ENCODE data around the gene ABR. TPM values are rescaled to one million over a fixed set of nuclear protein-coding genes. Genes with fewer than 3 reads are reported as not detected.

ABR gene
- total and polyA plus RNA-seq, 4 donors: 2.7 to 12.9 (median 6.8) TPM

DNA sequence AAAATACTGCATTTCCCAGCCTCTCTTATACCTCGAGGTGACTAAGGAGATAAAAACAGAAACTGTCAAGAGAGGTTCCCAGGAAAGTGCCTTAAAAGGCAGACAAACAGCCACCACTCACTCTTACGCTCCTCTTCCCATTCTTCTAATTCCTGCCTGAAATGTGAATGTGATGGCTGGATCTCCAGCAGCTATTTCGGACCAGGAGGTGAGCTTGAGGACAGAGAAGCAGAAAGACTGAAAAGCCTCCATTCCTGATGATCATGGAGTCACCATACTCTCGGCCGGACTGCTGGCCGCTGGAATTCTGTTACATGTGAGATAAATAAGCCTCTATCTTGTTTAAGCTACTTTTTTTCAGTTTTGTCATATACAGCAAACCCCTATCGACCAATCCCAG lies 41.4 kb upstream of the ABR start:
- no peaks in the 10 kb centered on the region for H3K36me3 ChIP-seq (ENCODE audit: control insufficient read depth in 4 of 4, insufficient read depth in 3 of 4, low read depth in 1 of 4, low read length in 3 of 4)
- WGBS: 87% methylated on average over 7 of the region's 7 CpGs
- TF ChIP-seq, protein P1, sequence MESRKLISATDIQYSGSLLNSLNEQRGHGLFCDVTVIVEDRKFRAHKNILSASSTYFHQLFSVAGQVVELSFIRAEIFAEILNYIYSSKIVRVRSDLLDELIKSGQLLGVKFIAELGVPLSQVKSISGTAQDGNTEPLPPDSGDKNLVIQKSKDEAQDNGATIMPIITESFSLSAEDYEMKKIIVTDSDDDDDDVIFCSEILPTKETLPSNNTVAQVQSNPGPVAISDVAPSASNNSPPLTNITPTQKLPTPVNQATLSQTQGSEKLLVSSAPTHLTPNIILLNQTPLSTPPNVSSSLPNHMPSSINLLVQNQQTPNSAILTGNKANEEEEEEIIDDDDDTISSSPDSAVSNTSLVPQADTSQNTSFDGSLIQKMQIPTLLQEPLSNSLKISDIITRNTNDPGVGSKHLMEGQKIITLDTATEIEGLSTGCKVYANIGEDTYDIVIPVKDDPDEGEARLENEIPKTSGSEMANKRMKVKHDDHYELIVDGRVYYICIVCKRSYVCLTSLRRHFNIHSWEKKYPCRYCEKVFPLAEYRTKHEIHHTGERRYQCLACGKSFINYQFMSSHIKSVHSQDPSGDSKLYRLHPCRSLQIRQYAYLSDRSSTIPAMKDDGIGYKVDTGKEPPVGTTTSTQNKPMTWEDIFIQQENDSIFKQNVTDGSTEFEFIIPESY (IDR thresholded peaks at IDR 0.05): no peak
- TF ChIP-seq TAF1 (conservative IDR thresholded peaks at IDR 0.05) (no peak), NR2F2 (IDR thresholded peaks at IDR 0.05) (no peak), YY1 (IDR thresholded peaks at IDR 0.05) (no peak), JUND (IDR thresholded peaks at IDR 0.05) (no peak), GABPA (IDR thresholded peaks at IDR 0.05 in 1 of 2, conservative IDR thresholded peaks at IDR 0.05 in 1 of 2) (no peak)
- TF ChIP-seq, protein P2, sequence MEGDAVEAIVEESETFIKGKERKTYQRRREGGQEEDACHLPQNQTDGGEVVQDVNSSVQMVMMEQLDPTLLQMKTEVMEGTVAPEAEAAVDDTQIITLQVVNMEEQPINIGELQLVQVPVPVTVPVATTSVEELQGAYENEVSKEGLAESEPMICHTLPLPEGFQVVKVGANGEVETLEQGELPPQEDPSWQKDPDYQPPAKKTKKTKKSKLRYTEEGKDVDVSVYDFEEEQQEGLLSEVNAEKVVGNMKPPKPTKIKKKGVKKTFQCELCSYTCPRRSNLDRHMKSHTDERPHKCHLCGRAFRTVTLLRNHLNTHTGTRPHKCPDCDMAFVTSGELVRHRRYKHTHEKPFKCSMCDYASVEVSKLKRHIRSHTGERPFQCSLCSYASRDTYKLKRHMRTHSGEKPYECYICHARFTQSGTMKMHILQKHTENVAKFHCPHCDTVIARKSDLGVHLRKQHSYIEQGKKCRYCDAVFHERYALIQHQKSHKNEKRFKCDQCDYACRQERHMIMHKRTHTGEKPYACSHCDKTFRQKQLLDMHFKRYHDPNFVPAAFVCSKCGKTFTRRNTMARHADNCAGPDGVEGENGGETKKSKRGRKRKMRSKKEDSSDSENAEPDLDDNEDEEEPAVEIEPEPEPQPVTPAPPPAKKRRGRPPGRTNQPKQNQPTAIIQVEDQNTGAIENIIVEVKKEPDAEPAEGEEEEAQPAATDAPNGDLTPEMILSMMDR (IDR thresholded peaks at IDR 0.05; ENCODE audit: low read depth, low read length, missing input control): no peak
- TF ChIP-seq, protein P3, sequence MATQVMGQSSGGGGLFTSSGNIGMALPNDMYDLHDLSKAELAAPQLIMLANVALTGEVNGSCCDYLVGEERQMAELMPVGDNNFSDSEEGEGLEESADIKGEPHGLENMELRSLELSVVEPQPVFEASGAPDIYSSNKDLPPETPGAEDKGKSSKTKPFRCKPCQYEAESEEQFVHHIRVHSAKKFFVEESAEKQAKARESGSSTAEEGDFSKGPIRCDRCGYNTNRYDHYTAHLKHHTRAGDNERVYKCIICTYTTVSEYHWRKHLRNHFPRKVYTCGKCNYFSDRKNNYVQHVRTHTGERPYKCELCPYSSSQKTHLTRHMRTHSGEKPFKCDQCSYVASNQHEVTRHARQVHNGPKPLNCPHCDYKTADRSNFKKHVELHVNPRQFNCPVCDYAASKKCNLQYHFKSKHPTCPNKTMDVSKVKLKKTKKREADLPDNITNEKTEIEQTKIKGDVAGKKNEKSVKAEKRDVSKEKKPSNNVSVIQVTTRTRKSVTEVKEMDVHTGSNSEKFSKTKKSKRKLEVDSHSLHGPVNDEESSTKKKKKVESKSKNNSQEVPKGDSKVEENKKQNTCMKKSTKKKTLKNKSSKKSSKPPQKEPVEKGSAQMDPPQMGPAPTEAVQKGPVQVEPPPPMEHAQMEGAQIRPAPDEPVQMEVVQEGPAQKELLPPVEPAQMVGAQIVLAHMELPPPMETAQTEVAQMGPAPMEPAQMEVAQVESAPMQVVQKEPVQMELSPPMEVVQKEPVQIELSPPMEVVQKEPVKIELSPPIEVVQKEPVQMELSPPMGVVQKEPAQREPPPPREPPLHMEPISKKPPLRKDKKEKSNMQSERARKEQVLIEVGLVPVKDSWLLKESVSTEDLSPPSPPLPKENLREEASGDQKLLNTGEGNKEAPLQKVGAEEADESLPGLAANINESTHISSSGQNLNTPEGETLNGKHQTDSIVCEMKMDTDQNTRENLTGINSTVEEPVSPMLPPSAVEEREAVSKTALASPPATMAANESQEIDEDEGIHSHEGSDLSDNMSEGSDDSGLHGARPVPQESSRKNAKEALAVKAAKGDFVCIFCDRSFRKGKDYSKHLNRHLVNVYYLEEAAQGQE (IDR thresholded peaks at IDR 0.05): no peak
- no peak overlapping the region for H3K4me3 ChIP-seq (ENCODE audit: low read depth in 1 of 3, low read length in 3 of 3)
- peaks cover 0 to 7% (median 0%) of the 10 kb centered on the region in 4 donors for H3K27me3 ChIP-seq (ENCODE audit: control insufficient read depth in 4 of 4, insufficient read depth in 4 of 4, low read length in 3 of 4)
- no peaks in the 10 kb centered on the region for H3K9me3 ChIP-seq (ENCODE audit: control insufficient read depth in 4 of 4, low read length in 3 of 4)
- no peaks in the 10 kb centered on the region for H3K4me1 ChIP-seq (ENCODE audit: control insufficient read depth in 4 of 4, insufficient read depth in 4 of 4, low read length in 3 of 4)
- no peak overlapping the region for H3K27ac ChIP-seq (ENCODE audit: low read depth in 1 of 2, low read length in 2 of 2)
- H3K9ac ChIP-seq (ENCODE audit: low read depth in 1 of 2, low read length in 2 of 2): no peak overlapping the region
- no peak for DNase-seq (ENCODE audit: low spot score)

DNA sequence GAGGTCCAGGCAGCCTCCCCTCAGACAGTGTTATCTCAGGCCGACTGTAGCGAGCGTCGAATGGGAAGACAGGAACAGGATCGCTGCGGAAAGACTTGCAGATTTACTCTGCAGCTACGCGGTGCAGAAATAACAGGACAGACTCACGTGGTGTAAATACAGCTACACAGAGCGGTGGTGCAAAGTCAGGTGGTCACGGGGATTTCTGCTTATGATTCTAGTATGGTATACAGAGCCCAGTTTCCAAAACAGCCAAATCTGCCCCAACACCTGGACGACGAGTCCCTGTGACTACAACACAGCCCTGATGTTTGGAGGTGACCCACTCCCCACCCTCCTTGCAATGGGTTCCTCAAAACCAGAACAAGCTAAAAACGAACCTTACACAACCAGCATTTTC lies 40.6 kb upstream of the ABR start:
- Histone ChIP-seq H3K9me3 (ENCODE audit: control insufficient read depth in 4 of 4, low read length in 3 of 4) (no peaks in the 10 kb centered on the region), H3K27me3 (ENCODE audit: control insufficient read depth in 4 of 4, insufficient read depth in 4 of 4, low read length in 3 of 4) (peaks cover 0 to 7% (median 0%) of the 10 kb centered on the region in 4 donors), H3K27ac (ENCODE audit: low read depth in 1 of 2, low read length in 2 of 2) (no peak overlapping the region), H3K9ac (ENCODE audit: low read depth in 1 of 2, low read length in 2 of 2) (no peak overlapping the region), H3K4me1 (ENCODE audit: control insufficient read depth in 4 of 4, insufficient read depth in 4 of 4, low read length in 3 of 4) (no peaks in the 10 kb centered on the region), H3K36me3 (ENCODE audit: control insufficient read depth in 4 of 4, insufficient read depth in 3 of 4, low read depth in 1 of 4, low read length in 3 of 4) (no peaks in the 10 kb centered on the region), H3K4me3 (ENCODE audit: low read depth in 1 of 3, low read length in 3 of 3) (no peak overlapping the region)
- DNase-seq (ENCODE audit: low spot score): no peak
- TF ChIP-seq HNF4G (IDR thresholded peaks at IDR 0.05): no peak
- WGBS: 74% methylated on average over 14 of the region's 14 CpGs

DNA sequence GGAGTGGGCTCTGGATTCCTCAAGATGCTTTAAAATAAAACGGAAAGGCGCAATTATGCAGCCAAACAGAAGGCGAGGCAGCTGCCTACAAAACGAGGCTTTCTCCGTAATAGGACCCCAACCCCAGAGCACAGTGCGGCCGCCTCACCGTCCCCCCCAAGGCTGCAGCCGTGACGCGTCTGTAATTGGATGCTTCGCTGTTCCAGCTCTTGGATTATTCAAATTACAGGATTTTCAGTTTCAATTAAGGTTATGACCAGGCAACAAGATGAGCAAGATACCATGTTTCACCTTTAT lies 37.3 kb upstream of the ABR start:
- Histone ChIP-seq H3K9ac (ENCODE audit: low read depth in 1 of 2, low read length in 2 of 2) (no peak overlapping the region), H3K27me3 (ENCODE audit: control insufficient read depth in 4 of 4, insufficient read depth in 4 of 4, low read length in 3 of 4) (peaks cover 0 to 7% (median 0%) of the 10 kb centered on the region in 4 donors), H3K36me3 (ENCODE audit: control insufficient read depth in 4 of 4, insufficient read depth in 3 of 4, low read depth in 1 of 4, low read length in 3 of 4) (no peaks in the 10 kb centered on the region), H3K4me1 (ENCODE audit: control insufficient read depth in 4 of 4, insufficient read depth in 4 of 4, low read length in 3 of 4) (no peaks in the 10 kb centered on the region), H3K9me3 (ENCODE audit: control insufficient read depth in 4 of 4, low read length in 3 of 4) (no peaks in the 10 kb centered on the region), H3K4me3 (ENCODE audit: low read depth in 1 of 3, low read length in 3 of 3) (no peak overlapping the region), H3K27ac (ENCODE audit: low read depth in 1 of 2, low read length in 2 of 2) (no peak overlapping the region)
- WGBS: 80% methylated on average over 12 of the region's 12 CpGs
- TF ChIP-seq HNF4A (conservative IDR thresholded peaks at IDR 0.05) (no peak), YY1 (IDR thresholded peaks at IDR 0.05) (no peak), JUND (IDR thresholded peaks at IDR 0.05) (no peak), SP1 (IDR thresholded peaks at IDR 0.05) (no peak), FOXA2 (IDR thresholded peaks at IDR 0.05) (no peak), RXRA (IDR thresholded peaks at IDR 0.05) (no peak), TAF1 (conservative IDR thresholded peaks at IDR 0.05) (no peak)
- TF ChIP-seq, protein P4, sequence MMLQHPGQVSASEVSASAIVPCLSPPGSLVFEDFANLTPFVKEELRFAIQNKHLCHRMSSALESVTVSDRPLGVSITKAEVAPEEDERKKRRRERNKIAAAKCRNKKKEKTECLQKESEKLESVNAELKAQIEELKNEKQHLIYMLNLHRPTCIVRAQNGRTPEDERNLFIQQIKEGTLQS (IDR thresholded peaks at IDR 0.05): no peak
- TF ChIP-seq, protein P3 (IDR thresholded peaks at IDR 0.05): no peak
- no peak for DNase-seq (ENCODE audit: low spot score)

Measured in liver (tissue), 9 donors.